Osteoblast (primary cell): ENCODE results near the gene KPNB1. TPM values are rescaled to one million over a fixed set of nuclear protein-coding genes. Genes with fewer than 3 reads are reported as not detected.

Experiments used
- DNase-seq: peaks from one replicate; pipeline ENCODE4 v3.0.0; 2011; ENCODE audit warnings: low spot score, mixed read lengths; ENCODE audit not compliant: insufficient read length; ENCODE audit errors: missing footprints
- H2AFZ ChIP-seq: 2 replicates; pipeline ENCODE4 v1.6.0; 2011; ENCODE audit warnings: mild to moderate bottlenecking, low read length
- H3K27ac ChIP-seq: 2 replicates; pipeline ENCODE4 v1.5.1; 2011; ENCODE audit warnings: mild to moderate bottlenecking, low read depth, low read length, moderate library complexity
- H3K27me3 ChIP-seq: 2 replicates; pipeline ENCODE4 v1.6.0; 2012; ENCODE audit warnings: mild to moderate bottlenecking, control low read depth, inconsistent platforms, low read length, moderate library complexity; ENCODE audit not compliant: insufficient read depth
- H3K36me3 ChIP-seq: 2 replicates; pipeline ENCODE4 v1.5.1; 2011; ENCODE audit warnings: mild to moderate bottlenecking, low read length, control low read depth, moderate library complexity; ENCODE audit not compliant: insufficient read depth
- H3K4me1 ChIP-seq: 2 replicates; pipeline ENCODE4 v1.5.1; 2011; ENCODE audit warnings: mild to moderate bottlenecking, low read length, control low read depth, moderate library complexity; ENCODE audit not compliant: insufficient read depth
- H3K4me2 ChIP-seq: 2 replicates; pipeline ENCODE4 v1.6.0; 2011; ENCODE audit warnings: mild to moderate bottlenecking, low read length; ENCODE audit not compliant: insufficient read depth
- H3K4me3 ChIP-seq: fragments of 200-600 bp; sonication (generic); 3 replicates; pipeline ENCODE4 v1.5.1; 2012; ENCODE audit warnings: mild to moderate bottlenecking, low read length, inconsistent platforms; ENCODE audit not compliant: insufficient read depth
- H3K79me2 ChIP-seq: 2 replicates; pipeline ENCODE4 v1.6.0; 2012; ENCODE audit warnings: mild to moderate bottlenecking, low read length, control low read depth, inconsistent platforms; ENCODE audit not compliant: insufficient read depth
- H3K9me3 ChIP-seq: 2 replicates; pipeline ENCODE4 v1.5.1; 2011; ENCODE audit warnings: low read depth, low read length, control low read depth
- H4K20me1 ChIP-seq: 2 replicates; pipeline ENCODE4 v1.6.0; 2012; ENCODE audit warnings: mild to moderate bottlenecking, low read length, control low read depth; ENCODE audit not compliant: insufficient read depth
- CTCF ChIP-seq: IDR thresholded peaks from 2 replicates; pipeline ENCODE4 v1.5.1; 2011; ENCODE audit warnings: mild to moderate bottlenecking, low read depth, low read length, moderate library complexity; ENCODE audit errors: extremely low read depth
- total RNA-seq: library from RNA; depleted of rRNA; stranded (reverse); fragments of >200 nt; gene quantifications from 2 replicates; pipeline ENCODE4 v1.2.3, GENCODE V29; 2012

KPNB1 gene
- total RNA-seq, 1 donor: 351 TPM

DNA sequence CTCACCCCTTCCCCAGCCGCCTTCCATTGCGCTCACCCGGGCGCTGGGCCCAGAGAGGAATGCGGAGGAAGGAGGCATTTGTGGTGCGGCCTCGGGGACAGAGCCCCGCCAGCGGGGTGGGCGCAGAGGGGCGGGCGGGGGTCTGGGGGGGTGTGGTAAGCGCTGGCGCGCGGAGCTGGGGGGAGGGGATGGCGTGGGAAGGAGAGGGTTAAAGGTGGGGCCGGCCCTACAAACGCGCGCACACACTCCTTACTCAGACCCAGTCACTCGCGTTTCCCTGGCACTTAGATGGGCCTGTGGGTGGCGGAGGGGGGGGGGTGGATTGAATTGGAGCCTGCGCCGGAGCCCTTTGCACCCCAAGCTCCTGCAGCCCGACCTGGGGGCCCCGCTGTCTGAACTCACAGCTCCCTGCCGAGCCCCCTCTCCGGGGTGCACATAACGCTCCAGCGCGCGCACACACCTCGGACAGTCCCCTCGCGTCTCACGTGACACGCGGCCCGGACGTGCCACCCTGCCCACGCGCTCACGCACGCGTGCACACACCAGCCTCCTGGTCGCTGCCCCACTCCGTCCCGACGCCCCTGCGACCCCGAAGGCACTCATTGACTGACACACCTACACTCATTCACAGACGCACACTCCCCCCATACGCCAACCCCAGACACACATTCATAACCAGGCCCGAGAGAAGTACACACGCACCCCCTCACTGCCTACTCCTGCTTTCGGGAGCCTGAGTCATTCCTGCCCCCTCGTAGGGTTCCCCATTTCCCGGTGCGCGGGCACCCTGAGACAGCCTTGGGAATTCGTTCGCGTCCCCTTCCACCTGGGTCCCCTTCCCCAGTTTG, 45.1 kb downstream of the KPNB1 start:
- H2AFZ ChIP-seq: peak overlapping the region; percentile 30
- no peaks in the 10 kb centered on the region for H3K9me3 ChIP-seq
- H3K4me3 ChIP-seq: peak overlapping the region; percentile 82
- H3K4me1 ChIP-seq: peaks cover 19% of the 10 kb centered on the region
- H3K79me2 ChIP-seq: no peaks in the 10 kb centered on the region
- H3K27me3 ChIP-seq: no peaks in the 10 kb centered on the region
- no peak for TF ChIP-seq CTCF
- H3K27ac ChIP-seq: peak overlapping the region; percentile 45
- H4K20me1 ChIP-seq: peaks cover 11% of the 10 kb centered on the region
- peaks cover 4% of the 10 kb centered on the region for H3K36me3 ChIP-seq
- peak; percentile 97 for DNase-seq
- peak overlapping the region; percentile 82 for H3K4me2 ChIP-seq

GRCh38 chr17:47695429-47696376, 46.0 kb downstream of the KPNB1 start:
- H3K4me3 ChIP-seq: peak overlapping the region; percentile 82
- no peaks in the 10 kb centered on the region for H3K9me3 ChIP-seq
- peaks cover 8% of the 10 kb centered on the region for H3K36me3 ChIP-seq
- no peak overlapping the region for H3K27ac ChIP-seq
- peaks cover 14% of the 10 kb centered on the region for H3K4me1 ChIP-seq
- H2AFZ ChIP-seq: peak overlapping the region; percentile 30
- no peaks in the 10 kb centered on the region for H3K27me3 ChIP-seq
- DNase-seq: peak; percentile 91
- H3K4me2 ChIP-seq: peak overlapping the region; percentile 82
- peaks cover 11% of the 10 kb centered on the region for H4K20me1 ChIP-seq
- no peaks in the 10 kb centered on the region for H3K79me2 ChIP-seq
- TF ChIP-seq CTCF: no peak

- Histone ChIP-seq H3K4me2 (no peak overlapping the region), H3K27ac (no peak overlapping the region), H4K20me1 (peaks cover 19% of the 10 kb centered on the region), H3K9me3 (no peaks in the 10 kb centered on the region), H3K27me3 (no peaks in the 10 kb centered on the region), H3K79me2 (no peaks in the 10 kb centered on the region), H3K36me3 (peaks cover 8% of the 10 kb centered on the region), H3K4me1 (peaks cover 14% of the 10 kb centered on the region), H3K4me3 (no peak overlapping the region), H2AFZ (no peak overlapping the region)
- TF ChIP-seq CTCF: no peak
- DNase-seq: peak; percentile 89
Observed at GRCh38 chr17:47696717-47697642, 47.3 kb downstream of the KPNB1 start.
